Suprapubic skin (tissue), 4 donors: ENCODE measurements around the gene FAM72C. TPM values are rescaled to one million over a fixed set of nuclear protein-coding genes. Genes with fewer than 3 reads are reported as not detected.
"Not testable (repeated sequence)": the region's sequence is repeated elsewhere in the genome, so short reads cannot be mapped to it uniquely, and the experiment has no call there.

ENCODE experiments used
- DNase-seq, 2 donors: peaks; one replicate each; pipeline ENCODE4 v3.0.0-alpha.2; 2019; ENCODE audit warnings: low spot score in 2 of 2
- H3K27ac ChIP-seq: fragments of 200-600 bp; sonication (generic); one replicate; pipeline ENCODE4 v1.5.1; 2019
- H3K27me3 ChIP-seq: fragments of 200-600 bp; sonication (generic); one replicate; pipeline ENCODE4 v1.5.1; 2019
- H3K36me3 ChIP-seq: fragments of 200-600 bp; sonication (generic); one replicate; pipeline ENCODE4 v1.5.1; 2019
- H3K4me1 ChIP-seq: fragments of 200-600 bp; sonication (generic); one replicate; pipeline ENCODE4 v1.5.1; 2019
- H3K4me3 ChIP-seq: fragments of 200-600 bp; sonication (generic); one replicate; pipeline ENCODE4 v1.5.1; 2019; ENCODE audit warnings: mild to moderate bottlenecking
- H3K9me3 ChIP-seq: fragments of 200-600 bp; sonication (generic); one replicate; pipeline ENCODE4 v1.5.1; 2019
- WGBS: methylation state at CpG from one replicate; pipeline ENCODE4 v1.1.5; 2018; 5-methylcytosine and 5-hydroxymethylcytosine counted together
- total RNA-seq, 4 donors: library from RNA; depleted of rRNA; stranded (reverse); fragments of >200 nt; gene quantifications; one replicate each; pipeline ENCODE4 v1.1.0, GENCODE V29; 2016
- TF ChIP-seq, protein P1 (sequence below), 2 donors: fragments of 200-600 bp in 1 of 2; fragments of 450-650 bp in 1 of 2; sonication (generic) in 1 of 2; IDR thresholded peaks; one replicate each; pipeline ENCODE4 v1.5.1; 2016 to 2019; ENCODE audit warnings: antibody characterized with exemption in 2 of 2, mild to moderate bottlenecking in 1 of 2, moderate library complexity in 1 of 2

FAM72C gene
- total RNA-seq, 4 donors from 2014 or later, result 1.0 to 1.9 TPM; not detected in 2

DNA sequence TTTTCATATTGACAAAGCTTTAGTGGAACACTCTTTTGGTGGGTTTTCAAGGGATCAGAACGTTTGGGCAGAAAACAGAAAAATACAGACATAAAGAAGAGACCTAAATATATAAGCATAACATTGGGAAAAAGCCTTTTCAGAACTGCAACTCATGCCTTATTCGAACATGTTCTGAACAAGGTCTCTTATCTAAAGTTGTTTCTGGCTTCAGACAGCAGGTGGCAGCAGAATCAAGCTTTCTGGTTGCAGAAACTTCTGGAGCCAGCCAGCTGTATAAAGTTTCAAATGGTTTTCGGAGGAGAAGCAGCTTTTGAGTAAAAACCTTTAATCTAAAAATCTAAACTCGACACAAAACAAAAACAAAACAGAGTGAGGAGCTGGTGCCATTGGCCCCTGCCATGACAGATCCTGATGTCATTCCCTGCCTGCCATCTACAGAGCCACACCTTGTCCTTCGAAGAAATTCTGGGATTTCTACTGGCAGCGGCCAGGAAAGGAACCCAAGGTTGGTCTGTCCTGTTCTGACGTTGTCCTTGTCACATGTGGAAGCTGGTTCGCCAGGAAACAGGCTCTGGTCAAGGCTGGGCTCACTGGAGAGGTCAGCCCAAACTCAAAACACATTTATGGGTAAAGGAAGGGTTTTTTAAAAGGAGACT is 35.2 kb downstream of the FAM72C start:
- not testable (repeated sequence) for H3K4me1 ChIP-seq, H3K9me3 ChIP-seq, H3K27ac ChIP-seq, H3K4me3 ChIP-seq, H3K27me3 ChIP-seq, H3K36me3 ChIP-seq
- WGBS, result 0% methylated on average over 2 of the region's 8 CpGs
- TF ChIP-seq, protein P1, sequence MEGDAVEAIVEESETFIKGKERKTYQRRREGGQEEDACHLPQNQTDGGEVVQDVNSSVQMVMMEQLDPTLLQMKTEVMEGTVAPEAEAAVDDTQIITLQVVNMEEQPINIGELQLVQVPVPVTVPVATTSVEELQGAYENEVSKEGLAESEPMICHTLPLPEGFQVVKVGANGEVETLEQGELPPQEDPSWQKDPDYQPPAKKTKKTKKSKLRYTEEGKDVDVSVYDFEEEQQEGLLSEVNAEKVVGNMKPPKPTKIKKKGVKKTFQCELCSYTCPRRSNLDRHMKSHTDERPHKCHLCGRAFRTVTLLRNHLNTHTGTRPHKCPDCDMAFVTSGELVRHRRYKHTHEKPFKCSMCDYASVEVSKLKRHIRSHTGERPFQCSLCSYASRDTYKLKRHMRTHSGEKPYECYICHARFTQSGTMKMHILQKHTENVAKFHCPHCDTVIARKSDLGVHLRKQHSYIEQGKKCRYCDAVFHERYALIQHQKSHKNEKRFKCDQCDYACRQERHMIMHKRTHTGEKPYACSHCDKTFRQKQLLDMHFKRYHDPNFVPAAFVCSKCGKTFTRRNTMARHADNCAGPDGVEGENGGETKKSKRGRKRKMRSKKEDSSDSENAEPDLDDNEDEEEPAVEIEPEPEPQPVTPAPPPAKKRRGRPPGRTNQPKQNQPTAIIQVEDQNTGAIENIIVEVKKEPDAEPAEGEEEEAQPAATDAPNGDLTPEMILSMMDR (IDR thresholded peaks at IDR 0.05), result peak in 1 of 2 donors; percentile 19
- peak in 1 of 2 donors; percentile 58 for DNase-seq

DNA sequence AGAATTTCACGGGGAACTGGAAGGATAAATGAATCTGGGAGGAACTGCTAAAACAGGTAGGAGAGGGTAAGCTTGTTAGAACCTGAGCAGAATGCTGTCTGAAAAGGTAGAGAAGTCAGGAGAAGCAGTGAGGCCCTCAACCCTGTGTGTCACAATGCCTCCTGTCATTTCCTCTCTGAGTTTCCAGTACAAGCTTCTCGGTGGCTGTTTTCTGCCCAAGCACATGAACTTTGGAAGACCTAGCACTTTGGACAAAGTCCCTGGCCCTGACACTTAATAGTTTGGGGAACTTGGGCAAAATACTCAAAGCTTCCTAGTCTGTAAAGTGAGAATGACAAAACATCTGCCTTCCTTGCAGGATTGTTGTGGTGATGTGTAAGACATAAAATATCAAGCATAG is 52.7 kb downstream of the FAM72C start:
- not testable (repeated sequence) for H3K9me3 ChIP-seq, H3K36me3 ChIP-seq, H3K27me3 ChIP-seq, H3K4me3 ChIP-seq, H3K4me1 ChIP-seq, DNase-seq, H3K27ac ChIP-seq
- WGBS, result no CpG with 5 or more reads among the region's 2 CpGs

DNA sequence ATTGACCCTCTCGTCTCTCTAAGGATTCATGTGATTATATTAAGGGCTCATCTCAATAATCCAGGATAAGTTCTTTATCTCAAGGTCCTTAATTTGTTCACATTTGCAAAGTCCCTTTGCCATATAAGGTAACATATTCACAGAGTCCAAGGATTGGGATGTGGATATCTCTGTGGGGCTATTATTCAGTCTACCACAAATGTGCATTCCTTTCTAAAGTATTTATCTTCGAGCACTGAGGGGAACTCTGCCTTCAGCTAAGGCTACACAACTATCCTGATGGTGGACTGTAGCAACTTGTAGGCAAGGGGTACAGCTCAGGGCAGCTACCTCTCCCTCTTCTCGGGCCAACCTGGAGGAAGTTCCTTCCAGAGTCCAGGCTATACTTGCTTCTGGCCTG is 53.2 kb downstream of the FAM72C start:
- not testable (repeated sequence) for H3K4me3 ChIP-seq, H3K4me1 ChIP-seq, DNase-seq, H3K27me3 ChIP-seq, H3K9me3 ChIP-seq, H3K27ac ChIP-seq, H3K36me3 ChIP-seq
- WGBS, result no CpG with 5 or more reads among the region's 3 CpGs

DNA sequence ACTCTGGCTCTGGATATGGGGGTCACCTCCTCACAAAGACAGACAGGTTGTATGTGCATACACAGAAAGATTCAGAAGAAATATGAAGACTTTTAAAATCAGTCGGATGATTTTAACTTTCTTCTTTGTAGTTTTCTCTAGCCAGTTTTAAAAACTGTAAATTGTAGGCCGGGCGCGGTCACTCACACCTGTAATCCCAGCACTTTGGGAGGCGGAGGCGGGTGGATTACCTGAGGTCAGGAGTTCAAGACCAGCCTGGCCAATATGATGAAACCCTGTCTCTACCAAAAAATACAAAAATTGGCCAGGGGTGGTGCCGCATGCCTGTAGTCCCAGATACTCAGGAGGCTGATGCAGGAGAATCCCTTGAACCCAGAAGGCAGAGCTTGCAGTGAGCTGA is 58.1 kb downstream of the FAM72C start:
- H3K4me1 ChIP-seq, DNase-seq, H3K4me3 ChIP-seq, H3K27me3 ChIP-seq, H3K36me3 ChIP-seq, H3K27ac ChIP-seq, H3K9me3 ChIP-seq: not testable (repeated sequence)
- WGBS, result 100% methylated on average over 6 of the region's 7 CpGs
